GM19324 (cell line): ENCODE measurements around the gene PSAT1.

ENCODE experiments used
- ATAC-seq: cut with Tn5 transposase; IDR thresholded peaks from one replicate; pipeline ENCODE4 v1.9.1; 2021; ENCODE audit warnings: mild to moderate bottlenecking, moderate library complexity; ENCODE audit not compliant: unreplicated experiment, low FRiP score

PSAT1 gene

DNA sequence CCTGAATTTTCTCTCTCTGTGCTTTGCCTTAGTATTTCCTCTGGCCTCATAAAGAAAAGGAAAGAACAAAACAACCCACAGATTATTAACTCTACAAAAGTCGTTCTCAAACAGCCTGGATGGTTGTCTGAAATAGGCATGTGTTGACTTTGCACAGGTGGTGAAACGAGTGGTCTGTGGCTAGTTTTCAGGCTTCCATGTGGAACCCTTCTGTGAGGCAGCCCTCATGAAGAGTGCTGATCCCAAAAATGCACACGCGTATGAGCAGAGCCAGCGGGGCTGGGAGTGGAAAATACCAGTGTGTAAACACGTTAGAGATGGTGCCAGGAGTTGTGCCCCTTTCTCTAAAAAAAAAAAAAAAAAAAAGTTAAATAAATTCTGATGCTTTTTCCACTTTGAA, 4.9 kb upstream of the PSAT1 start:
- ATAC-seq, result no peak

DNA sequence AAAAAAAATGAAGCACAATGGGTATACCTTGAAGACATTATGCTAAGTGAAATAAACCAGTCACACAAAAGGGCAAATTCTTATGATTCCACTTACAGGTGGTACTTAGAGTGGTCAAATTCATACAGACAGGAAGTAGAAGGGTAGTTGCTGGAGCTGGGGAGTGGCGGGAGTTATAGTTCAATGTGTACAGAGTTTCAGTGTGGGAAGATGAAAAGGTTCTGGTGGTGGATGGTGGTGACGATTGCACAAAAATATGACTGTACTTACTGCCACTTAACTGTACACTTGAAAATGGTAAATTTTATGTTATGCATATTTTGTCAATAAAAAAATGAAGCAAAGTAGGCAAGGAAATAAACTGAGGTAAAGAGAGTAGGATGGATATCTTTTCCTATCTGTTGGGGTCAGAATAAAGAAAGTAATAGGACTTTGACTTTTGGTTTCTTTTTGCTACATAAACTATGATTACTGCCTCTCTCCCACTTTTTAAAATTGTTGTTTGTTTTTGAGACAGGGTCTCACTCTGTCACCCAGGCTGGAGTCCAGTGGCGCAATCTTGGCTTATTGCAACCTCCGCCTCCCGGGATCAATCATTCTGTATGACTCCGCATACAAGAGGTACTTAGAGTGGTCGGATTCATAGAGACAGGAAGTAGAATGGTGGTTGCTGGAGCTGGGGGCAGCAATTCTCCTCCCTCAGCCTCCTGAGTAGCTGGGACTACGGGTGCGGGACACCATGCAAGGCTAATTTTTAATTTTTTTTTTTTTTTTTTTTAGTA, 4.0 kb upstream of the PSAT1 start:
- no peak for ATAC-seq

DNA sequence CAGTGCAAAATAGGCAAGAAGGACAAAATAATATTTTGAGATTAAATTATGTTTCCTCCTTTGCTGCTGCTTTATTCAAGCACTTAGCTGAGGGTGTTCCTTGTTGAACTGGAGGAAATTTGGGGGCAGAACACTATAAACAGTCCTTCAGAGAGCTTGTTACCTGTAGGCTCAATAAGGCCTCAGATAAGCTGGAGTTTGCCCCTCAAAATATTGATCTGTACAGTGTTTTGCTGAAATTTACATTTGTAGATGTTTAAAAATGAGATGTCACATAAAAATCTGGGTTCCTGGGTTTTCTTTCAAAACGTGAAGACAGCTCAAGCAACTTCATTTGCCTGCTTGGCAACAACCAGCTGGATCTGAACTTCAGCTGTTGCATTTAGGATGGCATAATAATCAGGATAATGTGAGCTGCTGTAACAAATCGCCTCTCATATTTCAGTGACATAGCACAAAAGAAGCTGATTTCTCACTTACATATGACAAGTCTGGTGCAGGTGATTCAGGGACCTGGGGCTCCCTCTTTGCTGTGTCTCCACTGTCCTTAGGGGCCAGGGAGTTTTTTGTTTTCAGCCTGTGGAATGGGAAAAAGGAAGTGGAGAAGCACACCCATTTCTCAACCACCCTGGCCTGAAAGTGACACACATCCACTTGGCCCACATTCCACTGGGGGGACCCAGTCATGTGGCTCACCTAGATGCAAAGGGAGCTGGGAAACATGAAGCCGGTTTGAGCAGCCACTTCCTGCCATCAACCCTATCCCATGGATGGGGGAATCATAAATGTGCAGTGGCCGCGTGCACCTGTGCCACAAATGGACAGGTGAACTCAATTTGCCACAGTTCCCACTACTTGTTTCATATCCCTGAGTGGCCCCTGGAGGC, 2.4 kb upstream of the PSAT1 start:
- no peak for ATAC-seq

- no peak for ATAC-seq
These were observed 1.7 kb upstream of the PSAT1 start for GRCh38 chr9:78295177-78295575.

- no peak for ATAC-seq
These were observed 1.2 kb upstream of the PSAT1 start for GRCh38 chr9:78295731-78296130.

DNA sequence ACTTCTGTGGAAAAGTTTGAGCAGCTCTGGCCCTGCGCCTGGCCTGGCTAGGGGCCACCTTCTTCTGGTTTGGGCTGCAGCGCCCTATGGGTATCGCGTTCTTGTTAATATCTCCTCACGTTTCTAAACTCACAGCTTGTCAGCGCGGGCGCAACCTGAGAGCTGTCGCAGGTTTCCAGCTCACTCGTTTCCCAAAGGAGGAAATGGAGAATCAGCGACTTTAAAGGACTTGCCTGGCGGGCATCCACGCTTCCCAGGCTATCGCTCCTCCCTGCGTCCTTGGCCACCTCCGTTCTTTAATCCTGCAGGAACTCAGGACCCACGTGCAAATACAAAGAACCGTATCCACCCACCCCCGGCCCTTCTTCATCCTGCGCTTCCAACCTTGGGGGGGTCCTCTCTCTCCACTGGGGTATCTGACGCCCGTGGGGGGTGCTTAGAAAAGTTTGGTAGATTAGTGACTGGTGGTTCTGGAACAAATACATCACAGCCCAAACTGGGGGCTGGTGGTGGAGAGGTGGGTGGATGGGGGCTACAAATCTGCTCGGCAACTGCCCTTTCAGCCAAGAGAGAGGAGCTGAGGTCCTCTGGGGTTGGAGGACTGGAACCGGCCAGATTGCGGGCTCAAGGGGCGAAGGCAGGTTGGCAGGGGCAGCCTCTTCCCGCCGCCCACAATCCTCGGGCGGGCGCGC, 578 bp upstream of the PSAT1 start:
- no peak for ATAC-seq

DNA sequence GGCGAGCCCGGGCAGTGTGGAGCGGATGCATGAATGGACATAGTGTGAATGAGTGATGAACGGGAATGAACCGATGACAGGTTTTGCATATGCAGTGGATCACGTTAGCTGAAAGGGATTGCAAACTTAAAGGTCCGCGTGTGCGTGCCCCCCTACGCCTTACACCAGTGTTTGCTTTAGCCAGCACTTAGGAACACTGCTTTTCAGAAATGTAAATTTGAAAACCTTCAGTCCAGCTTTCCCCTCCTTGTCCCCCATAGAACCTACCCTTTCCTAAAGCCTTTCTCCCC, 692 bp downstream of the PSAT1 start:
- ATAC-seq, result no peak

- no peak for ATAC-seq
These were observed 1.3 kb downstream of the PSAT1 start for GRCh38 chr9:78298046-78298765.

DNA sequence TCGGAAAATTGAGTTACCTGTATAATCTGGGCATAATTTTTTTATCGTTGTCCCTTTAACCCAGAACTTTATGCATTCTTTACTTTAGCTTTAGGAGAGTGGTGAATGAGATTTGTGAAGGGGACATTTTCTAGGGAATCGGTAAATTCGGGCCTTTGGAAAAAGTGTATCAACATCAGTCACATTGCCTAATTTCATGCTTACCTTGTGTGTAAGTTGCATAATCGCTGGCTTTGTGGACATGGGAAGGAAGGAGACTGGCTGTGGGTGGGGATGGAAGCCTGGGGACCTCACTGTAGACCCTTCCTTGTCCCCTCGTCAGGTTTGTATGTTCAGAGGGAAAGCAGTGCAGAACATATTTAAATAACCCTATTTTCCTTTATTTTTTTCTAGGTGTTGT, 3.3 kb downstream of the PSAT1 start:
- no peak for ATAC-seq

GRCh38 chr9:78301466-78301865, 4.5 kb downstream of the PSAT1 start:
- ATAC-seq, result no peak

GRCh38 chr9:78303377-78304062, 6.6 kb downstream of the PSAT1 start:
- ATAC-seq, result no peak

DNA sequence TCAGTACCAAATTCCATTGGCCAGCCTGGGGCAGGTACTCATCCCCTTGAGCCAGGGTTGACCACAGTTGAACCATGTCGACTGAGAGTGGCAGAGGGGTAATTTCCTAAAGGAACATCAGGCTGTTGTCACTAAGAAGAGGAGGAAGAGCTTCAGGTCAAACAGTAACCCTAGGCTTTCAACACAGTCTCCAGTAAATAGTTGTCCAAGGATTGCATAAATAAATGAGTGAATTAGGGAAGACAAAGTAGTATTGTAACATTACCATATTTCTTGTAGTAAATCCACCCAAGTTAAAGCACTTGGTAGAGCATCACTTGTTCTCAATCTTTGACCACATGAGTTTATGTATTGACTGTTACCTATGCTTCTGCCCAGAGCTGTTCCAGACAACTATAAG, 7.4 kb downstream of the PSAT1 start:
- ATAC-seq, result no peak

- no peak for ATAC-seq
These were observed 9.5 kb downstream of the PSAT1 start for GRCh38 chr9:78306222-78307076.

DNA sequence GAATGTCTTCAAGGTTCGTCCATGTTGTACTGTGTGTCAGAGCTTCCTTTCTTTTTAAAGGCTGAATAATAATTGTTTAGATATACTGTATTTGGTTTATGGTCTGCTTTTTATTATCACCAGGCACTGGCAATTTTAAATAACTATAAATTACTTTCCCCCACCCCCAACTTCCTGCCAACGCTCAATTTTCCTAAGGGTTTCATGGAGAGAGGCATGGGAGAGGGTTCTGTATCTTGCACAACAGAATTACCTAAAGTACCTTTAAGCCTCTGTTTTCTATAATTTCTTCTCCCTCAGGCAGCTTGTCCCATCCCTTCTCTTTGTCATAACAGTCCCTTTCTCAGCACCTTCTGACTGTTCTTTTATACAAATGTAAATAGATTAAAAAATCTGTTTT, 10.4 kb downstream of the PSAT1 start:
- no peak for ATAC-seq

GRCh38 chr9:78309066-78309465, 12.1 kb downstream of the PSAT1 start:
- ATAC-seq, result no peak

- ATAC-seq, result no peak
These were observed 14.2 kb downstream of the PSAT1 start for GRCh38 chr9:78311075-78311474.

DNA sequence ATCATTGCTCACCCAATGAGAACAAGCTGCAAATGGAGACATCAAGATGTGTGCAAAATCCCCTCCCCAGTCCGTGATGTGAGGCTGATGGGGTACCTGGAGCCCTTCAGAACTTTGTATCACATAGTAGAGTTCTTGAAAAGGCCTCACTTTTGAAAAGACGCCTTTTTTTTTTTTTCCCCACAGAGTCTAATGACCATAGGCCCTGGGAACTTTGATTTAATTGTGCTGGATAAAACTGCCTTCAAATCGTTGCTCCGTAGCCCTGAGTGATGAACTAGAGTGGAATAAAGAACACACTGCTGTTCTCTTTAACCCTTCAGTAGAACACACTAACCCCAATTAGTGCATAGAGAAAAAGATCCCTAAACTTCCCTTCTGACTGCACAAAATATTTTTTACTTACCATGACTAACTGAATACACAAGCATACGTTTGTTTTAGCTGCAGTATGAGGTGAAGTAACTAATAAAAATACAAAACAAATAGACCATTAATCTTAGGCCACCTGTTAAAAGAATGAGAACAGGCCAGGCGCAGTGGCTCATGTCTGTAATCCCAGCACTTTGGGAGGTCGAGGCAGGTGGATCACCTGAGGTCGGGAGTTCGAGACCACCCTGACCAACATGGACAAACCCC, 15.1 kb downstream of the PSAT1 start:
- ATAC-seq, result no peak

GRCh38 chr9:78314550-78314949, 17.6 kb downstream of the PSAT1 start:
- ATAC-seq, result no peak
